ENCODE data around the gene MGAT5.

DNA sequence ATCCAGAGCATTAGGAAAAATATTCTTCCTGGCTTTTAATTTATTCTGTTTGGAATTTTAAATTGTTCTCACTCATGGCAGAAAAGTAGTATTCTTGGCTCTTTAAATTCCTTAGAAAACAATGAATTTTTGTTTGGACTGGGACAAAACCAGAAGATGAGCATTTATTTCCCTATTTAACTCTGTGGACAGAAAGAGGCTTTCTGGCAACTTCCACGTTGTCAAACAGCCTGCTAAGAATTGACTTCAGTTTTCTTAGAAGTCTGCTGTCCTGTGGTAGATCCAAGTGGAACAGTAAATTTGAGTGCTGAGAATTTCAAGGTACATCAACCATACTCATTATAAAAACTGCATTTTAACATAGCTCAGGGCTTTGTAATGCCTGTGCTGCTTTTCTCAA lies 83.8 kb downstream of the MGAT5 start:
- TF ChIP-seq POLR2A (IDR thresholded peaks at IDR 0.05; ENCODE audit: borderline replicate concordance, extremely low read depth, insufficient read depth, insufficient read length) = no peak
- TF ChIP-seq, protein P1, sequence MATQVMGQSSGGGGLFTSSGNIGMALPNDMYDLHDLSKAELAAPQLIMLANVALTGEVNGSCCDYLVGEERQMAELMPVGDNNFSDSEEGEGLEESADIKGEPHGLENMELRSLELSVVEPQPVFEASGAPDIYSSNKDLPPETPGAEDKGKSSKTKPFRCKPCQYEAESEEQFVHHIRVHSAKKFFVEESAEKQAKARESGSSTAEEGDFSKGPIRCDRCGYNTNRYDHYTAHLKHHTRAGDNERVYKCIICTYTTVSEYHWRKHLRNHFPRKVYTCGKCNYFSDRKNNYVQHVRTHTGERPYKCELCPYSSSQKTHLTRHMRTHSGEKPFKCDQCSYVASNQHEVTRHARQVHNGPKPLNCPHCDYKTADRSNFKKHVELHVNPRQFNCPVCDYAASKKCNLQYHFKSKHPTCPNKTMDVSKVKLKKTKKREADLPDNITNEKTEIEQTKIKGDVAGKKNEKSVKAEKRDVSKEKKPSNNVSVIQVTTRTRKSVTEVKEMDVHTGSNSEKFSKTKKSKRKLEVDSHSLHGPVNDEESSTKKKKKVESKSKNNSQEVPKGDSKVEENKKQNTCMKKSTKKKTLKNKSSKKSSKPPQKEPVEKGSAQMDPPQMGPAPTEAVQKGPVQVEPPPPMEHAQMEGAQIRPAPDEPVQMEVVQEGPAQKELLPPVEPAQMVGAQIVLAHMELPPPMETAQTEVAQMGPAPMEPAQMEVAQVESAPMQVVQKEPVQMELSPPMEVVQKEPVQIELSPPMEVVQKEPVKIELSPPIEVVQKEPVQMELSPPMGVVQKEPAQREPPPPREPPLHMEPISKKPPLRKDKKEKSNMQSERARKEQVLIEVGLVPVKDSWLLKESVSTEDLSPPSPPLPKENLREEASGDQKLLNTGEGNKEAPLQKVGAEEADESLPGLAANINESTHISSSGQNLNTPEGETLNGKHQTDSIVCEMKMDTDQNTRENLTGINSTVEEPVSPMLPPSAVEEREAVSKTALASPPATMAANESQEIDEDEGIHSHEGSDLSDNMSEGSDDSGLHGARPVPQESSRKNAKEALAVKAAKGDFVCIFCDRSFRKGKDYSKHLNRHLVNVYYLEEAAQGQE (IDR thresholded peaks at IDR 0.05; ENCODE audit: low read depth) = no peak
- TF ChIP-seq, protein P2, sequence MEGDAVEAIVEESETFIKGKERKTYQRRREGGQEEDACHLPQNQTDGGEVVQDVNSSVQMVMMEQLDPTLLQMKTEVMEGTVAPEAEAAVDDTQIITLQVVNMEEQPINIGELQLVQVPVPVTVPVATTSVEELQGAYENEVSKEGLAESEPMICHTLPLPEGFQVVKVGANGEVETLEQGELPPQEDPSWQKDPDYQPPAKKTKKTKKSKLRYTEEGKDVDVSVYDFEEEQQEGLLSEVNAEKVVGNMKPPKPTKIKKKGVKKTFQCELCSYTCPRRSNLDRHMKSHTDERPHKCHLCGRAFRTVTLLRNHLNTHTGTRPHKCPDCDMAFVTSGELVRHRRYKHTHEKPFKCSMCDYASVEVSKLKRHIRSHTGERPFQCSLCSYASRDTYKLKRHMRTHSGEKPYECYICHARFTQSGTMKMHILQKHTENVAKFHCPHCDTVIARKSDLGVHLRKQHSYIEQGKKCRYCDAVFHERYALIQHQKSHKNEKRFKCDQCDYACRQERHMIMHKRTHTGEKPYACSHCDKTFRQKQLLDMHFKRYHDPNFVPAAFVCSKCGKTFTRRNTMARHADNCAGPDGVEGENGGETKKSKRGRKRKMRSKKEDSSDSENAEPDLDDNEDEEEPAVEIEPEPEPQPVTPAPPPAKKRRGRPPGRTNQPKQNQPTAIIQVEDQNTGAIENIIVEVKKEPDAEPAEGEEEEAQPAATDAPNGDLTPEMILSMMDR (IDR thresholded peaks at IDR 0.05 in 2 of 3, conservative IDR thresholded peaks at IDR 0.05 in 1 of 3; ENCODE audit: borderline replicate concordance in 1 of 3, insufficient read depth in 1 of 3, low read depth in 2 of 3, low read length in 2 of 3) = no peak
- no peak for TF ChIP-seq SIN3A (IDR thresholded peaks at IDR 0.05; ENCODE audit: low read depth)
- no peak for TF ChIP-seq EGR1 (IDR thresholded peaks at IDR 0.05; ENCODE audit: low read depth)
- no peak for TF ChIP-seq JUND (IDR thresholded peaks at IDR 0.05)
- TF ChIP-seq POLR2AphosphoS5 (IDR thresholded peaks at IDR 0.05; ENCODE audit: low read depth, low read length) = no peak
- TF ChIP-seq ZFX (IDR thresholded peaks at IDR 0.05) = no peak
- no peak for TF ChIP-seq EZH2 (IDR thresholded peaks at IDR 0.05)
- TF ChIP-seq, protein P3, sequence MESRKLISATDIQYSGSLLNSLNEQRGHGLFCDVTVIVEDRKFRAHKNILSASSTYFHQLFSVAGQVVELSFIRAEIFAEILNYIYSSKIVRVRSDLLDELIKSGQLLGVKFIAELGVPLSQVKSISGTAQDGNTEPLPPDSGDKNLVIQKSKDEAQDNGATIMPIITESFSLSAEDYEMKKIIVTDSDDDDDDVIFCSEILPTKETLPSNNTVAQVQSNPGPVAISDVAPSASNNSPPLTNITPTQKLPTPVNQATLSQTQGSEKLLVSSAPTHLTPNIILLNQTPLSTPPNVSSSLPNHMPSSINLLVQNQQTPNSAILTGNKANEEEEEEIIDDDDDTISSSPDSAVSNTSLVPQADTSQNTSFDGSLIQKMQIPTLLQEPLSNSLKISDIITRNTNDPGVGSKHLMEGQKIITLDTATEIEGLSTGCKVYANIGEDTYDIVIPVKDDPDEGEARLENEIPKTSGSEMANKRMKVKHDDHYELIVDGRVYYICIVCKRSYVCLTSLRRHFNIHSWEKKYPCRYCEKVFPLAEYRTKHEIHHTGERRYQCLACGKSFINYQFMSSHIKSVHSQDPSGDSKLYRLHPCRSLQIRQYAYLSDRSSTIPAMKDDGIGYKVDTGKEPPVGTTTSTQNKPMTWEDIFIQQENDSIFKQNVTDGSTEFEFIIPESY (IDR thresholded peaks at IDR 0.05; ENCODE audit: extremely low read depth, insufficient replicate concordance, low read length) = no peak
- no peak for TF ChIP-seq EZH2phosphoT487 (IDR thresholded peaks at IDR 0.05; ENCODE audit: borderline replicate concordance)
- TF ChIP-seq CEBPB (IDR thresholded peaks at IDR 0.05; ENCODE audit: low read depth) = no peak
- no peak for TF ChIP-seq FOSL1 (IDR thresholded peaks at IDR 0.05; ENCODE audit: low read depth)

All from HCT116 (cell line).